HG03175 (cell line): ENCODE results near the gene TMEM123.
A peak's percentile ranks its signal among the peaks of the same experiment; 100 is the strongest.
"Not testable (repeated sequence)": the region's sequence is repeated elsewhere in the genome, so short reads cannot be mapped to it uniquely, and the experiment has no call there.

Experiments
- ATAC-seq: cut with Tn5 transposase; IDR thresholded peaks from one replicate; pipeline ENCODE4 v1.9.1; 2021; ENCODE audit warnings: mild to moderate bottlenecking, moderate library complexity; ENCODE audit not compliant: unreplicated experiment

TMEM123 gene

GRCh38 chr11:102451041-102451680 lies 1.4 kb downstream of the TMEM123 start:
- ATAC-seq, result no peak

DNA sequence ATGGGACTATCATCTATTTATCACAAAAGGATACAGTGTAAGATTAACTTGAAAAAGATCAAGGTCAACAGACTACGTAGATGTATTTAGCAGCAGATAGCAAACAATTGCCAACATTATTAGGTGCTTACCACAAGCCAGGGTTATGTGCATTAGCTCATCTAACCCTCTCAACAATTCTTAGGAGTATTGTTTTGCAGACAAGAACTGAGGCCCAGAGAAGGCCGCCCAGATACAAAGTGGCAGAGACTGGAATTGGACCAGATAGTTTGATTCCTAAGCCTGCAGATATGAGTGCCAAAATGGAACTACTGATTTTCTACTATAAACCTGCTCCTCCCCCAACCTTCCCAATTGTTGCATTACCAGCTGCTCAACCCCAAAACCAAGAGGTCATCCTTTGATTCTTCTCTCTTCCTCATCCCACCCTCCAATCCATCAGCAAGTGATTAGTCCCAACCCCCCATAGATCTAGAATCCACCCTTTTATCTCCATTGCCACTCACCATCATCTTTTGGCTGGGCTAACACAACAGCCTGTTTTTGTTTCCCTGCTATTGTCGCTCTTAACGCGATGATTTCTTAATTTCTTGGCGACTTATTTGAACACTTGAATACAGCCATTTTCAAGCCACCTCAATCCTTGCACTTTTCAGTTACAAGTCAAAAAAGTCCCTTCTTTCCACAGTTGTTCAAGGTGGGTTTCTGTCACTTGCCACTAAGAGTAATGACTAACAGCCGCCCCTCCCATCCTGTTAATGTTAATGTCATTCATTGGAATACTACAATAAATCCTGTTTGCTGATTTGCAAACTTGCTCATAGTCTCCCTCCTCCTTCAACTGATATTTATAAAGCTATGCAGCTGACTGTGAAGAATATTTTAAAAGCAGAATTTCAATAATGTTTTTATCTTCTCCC lies 2.7 kb downstream of the TMEM123 start:
- no peak for ATAC-seq

- no peak for ATAC-seq
These were observed 3.7 kb downstream of the TMEM123 start for GRCh38 chr11:102448869-102449224.

GRCh38 chr11:102447941-102448868 lies 4.4 kb downstream of the TMEM123 start:
- ATAC-seq, result no peak

DNA sequence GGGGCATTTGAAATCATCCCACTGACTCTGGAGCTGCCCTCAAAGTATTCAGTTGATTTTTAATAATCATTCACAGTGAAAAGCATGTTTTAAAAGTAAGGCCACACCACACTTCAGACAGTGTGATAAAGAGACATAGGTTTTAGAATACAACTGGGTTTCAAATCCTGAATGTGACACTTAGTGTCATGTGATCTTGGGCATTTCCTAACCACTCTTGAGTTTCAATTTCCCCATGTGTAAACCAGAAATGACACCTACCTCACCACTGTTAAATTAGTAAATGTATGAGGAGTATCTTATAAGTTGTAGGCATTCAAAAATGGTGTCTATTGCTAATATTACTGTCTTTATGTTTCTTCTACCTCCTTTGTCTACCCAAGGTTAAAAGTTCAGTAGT lies 5.4 kb downstream of the TMEM123 start:
- peak; percentile 46 for ATAC-seq

- ATAC-seq, result no peak
These were observed 6.0 kb downstream of the TMEM123 start for GRCh38 chr11:102446606-102447005.

GRCh38 chr11:102444693-102445092 lies 7.9 kb downstream of the TMEM123 start:
- ATAC-seq, result not testable (repeated sequence)

GRCh38 chr11:102444142-102444541 lies 8.4 kb downstream of the TMEM123 start:
- ATAC-seq, result not testable (repeated sequence)

DNA sequence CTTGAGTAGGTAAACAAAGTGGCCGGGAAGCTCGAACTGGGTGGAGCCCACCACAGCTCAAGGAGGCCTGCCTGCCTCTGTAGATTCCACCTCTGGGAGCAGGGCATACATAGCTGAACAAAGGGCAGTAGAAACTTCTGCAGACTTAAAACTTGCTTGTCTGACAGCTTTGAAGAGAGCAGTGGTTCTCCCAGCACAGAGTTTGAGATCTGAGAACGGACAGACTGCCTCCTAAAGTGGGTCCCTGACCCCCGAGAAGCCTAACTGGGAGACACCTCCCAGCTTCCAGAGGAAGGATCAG lies 13.6 kb downstream of the TMEM123 start:
- ATAC-seq, result not testable (repeated sequence)

DNA sequence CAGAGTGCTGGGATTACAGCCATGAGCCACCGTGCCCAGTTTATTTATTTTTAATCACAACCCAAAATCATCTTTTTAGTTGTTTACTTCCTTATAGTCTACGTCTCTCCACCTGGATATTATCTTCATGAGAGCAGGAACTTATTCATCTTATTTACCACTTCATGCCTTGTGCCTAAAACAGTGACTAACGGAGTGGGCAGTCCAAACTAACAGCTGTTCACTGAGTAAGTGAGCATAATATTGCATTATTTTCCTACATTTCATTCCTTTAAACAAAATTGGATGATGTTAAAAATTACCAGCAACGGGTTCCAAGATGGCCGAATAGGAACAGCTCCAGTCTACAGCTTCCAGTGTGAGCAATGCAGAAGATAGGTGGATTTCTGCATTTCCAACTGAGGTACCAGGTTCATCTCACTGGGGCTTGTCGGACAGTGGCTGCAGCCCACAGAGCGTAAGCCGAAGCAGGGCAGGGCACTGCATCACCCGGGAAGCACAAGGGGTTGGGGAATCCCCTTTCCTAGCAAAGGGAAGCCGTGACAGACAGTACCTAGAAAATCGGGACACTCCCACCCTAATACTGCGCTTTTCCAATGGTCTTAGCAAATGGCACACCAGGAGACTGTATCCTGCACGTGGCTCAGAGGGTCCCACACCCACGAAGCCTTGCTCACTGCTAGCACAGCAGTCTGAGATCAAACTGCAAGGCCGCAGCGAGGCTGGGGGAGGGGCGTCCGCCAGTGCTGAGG lies 14.1 kb downstream of the TMEM123 start:
- ATAC-seq, result no peak

GRCh38 chr11:102437727-102438126 lies 14.8 kb downstream of the TMEM123 start:
- ATAC-seq, result no peak

- ATAC-seq, result no peak
These were observed 15.6 kb downstream of the TMEM123 start for GRCh38 chr11:102436976-102437375.

DNA sequence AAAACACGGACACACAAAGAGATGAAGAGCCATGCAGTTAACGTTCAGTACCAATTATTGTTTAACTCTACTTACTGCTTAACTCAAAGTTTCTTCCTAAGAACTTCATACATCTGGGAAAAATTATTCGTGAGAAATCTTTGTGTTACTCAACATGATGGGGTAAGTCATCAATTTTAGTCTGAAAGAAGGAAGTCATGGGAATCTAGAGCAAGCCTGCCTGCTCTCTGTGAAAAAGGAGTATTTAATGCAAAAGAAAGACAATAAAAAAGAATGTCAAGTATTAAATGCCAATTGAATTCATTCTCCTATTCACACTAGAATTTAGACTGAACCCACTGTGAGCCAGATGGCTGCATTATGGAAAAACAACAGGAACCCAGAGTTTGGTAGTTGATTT lies 16.0 kb downstream of the TMEM123 start:
- ATAC-seq, result no peak

GRCh38 chr11:102435688-102436087 lies 16.9 kb downstream of the TMEM123 start:
- ATAC-seq, result no peak

DNA sequence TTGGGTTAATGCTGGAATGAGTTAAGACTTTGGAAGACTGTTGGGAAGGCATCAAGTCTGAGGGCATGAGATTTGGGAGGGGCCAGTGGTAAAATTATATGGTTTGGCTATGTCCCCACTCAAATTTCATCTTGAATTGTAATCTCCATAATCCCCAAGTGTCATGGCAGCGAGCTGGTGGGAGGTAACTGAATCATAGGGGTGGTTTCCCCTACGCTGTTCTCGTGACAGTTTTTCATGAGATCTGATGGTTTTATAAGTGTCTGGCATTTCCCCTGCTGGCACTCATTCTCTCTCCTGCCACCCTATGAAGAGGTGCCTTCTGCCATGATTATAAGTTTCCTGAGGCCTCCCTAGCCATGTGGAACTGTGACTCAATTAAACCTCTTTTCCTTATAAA lies 19.0 kb downstream of the TMEM123 start:
- not testable (repeated sequence) for ATAC-seq

- not testable (repeated sequence) for ATAC-seq
These were observed 20.0 kb downstream of the TMEM123 start for GRCh38 chr11:102432560-102432959.

GRCh38 chr11:102431404-102431803 lies 21.2 kb downstream of the TMEM123 start:
- ATAC-seq, result no peak

DNA sequence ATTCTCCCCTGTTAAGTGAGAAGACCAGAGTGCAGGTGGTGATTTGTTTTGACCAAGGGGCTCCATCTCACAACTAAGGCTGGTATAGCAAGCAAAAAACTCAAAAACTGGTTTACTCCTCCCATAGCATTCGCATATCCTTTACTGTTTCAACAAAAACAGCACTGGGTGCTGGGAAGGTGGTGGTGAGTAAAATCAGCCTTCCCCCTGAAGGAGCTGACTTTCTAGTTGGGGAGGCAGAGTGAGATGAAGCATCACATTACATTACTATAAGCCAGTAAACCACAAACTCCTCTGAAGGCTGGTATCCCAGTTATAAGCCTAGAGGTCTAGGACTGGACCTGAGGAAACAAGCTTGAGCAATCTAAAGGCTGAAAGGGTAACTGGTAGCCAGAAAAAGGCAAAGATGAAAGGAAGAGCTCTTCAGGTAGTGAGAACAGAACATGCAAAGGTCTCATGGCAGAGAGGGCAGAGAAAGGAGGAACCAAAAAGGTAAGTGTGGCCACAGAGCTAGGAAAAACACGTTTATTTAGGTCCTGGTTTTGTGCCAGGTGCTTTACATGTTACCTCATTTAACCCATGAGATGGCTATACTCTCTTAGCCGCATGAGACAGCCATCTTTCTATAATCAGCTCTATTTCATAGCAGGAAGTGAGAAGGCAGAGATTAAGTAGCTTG lies 22.3 kb downstream of the TMEM123 start:
- ATAC-seq, result peak; percentile 93

GRCh38 chr11:102429691-102430090 lies 22.9 kb downstream of the TMEM123 start:
- no peak for ATAC-seq

- no peak for ATAC-seq
These were observed 23.3 kb downstream of the TMEM123 start for GRCh38 chr11:102429226-102429625.
